ENCODE data around the gene ZBTB38.

DNA sequence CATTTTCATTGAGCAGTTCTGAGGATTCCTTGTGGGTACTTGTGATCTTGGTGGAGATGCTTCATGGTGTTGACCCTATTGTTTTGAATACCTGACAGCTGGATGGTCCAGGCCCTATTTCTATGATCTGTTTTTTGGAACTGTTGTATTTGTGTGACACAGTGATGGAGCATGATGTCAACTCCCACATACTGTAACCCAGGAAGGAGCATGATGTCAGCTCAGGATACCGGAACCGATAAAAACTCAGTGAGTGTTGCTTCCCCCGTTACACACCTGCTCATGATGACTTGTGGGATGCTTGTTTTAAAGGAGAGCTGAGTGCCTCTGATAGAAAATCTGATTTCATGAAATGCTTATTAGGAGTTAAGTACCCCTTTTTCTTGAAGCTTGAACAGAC lies 45.1 kb downstream of the ZBTB38 start:
- TF ChIP-seq, protein P1, sequence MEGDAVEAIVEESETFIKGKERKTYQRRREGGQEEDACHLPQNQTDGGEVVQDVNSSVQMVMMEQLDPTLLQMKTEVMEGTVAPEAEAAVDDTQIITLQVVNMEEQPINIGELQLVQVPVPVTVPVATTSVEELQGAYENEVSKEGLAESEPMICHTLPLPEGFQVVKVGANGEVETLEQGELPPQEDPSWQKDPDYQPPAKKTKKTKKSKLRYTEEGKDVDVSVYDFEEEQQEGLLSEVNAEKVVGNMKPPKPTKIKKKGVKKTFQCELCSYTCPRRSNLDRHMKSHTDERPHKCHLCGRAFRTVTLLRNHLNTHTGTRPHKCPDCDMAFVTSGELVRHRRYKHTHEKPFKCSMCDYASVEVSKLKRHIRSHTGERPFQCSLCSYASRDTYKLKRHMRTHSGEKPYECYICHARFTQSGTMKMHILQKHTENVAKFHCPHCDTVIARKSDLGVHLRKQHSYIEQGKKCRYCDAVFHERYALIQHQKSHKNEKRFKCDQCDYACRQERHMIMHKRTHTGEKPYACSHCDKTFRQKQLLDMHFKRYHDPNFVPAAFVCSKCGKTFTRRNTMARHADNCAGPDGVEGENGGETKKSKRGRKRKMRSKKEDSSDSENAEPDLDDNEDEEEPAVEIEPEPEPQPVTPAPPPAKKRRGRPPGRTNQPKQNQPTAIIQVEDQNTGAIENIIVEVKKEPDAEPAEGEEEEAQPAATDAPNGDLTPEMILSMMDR (IDR thresholded peaks at IDR 0.05): no peak
- no peak for TF ChIP-seq POLR2A (IDR thresholded peaks at IDR 0.05)

Data from thyroid gland (tissue), 4 donors.